ENCODE measurements around the gene SLC16A6.

DNA sequence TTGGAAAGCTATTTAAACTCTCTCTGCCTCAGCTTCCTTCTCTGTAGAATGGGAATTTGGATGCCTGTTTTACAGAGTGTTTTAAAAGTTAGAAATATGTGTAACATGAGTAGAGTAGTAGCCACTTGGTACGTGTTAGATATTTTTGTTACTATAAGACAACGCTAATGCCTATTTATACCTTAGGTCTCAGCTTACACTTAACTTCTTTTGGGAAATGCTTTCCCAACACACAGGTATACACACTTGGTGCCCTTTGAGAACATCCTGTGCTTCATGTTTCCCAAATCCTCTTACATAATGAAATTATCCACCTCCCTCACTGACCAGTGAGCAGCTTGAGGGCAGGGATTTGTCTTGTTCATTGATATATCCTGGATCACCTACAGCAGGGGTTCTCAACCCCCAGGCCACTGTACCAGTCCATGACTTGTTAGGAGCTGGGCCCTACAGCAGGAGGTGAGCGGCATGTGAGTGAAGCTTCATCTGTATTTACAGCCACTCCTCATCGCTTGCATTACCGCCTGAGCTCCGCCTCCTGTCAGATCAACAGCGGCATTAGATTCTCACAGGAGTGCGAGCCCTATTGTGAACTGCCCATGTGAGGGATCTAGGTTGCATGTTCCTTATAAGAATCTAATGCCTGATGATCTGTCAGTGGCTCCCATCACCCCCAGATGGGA, 33.9 kb upstream of the SLC16A6 start:
- TF ChIP-seq, protein P1, sequence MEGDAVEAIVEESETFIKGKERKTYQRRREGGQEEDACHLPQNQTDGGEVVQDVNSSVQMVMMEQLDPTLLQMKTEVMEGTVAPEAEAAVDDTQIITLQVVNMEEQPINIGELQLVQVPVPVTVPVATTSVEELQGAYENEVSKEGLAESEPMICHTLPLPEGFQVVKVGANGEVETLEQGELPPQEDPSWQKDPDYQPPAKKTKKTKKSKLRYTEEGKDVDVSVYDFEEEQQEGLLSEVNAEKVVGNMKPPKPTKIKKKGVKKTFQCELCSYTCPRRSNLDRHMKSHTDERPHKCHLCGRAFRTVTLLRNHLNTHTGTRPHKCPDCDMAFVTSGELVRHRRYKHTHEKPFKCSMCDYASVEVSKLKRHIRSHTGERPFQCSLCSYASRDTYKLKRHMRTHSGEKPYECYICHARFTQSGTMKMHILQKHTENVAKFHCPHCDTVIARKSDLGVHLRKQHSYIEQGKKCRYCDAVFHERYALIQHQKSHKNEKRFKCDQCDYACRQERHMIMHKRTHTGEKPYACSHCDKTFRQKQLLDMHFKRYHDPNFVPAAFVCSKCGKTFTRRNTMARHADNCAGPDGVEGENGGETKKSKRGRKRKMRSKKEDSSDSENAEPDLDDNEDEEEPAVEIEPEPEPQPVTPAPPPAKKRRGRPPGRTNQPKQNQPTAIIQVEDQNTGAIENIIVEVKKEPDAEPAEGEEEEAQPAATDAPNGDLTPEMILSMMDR (IDR thresholded peaks at IDR 0.05 in 4 of 5, conservative IDR thresholded peaks at IDR 0.05 in 1 of 5) = no peak
- TF ChIP-seq POLR2A (IDR thresholded peaks at IDR 0.05) = peak; percentile 43 to 66

Data from gastrocnemius medialis (tissue), 4 donors.